ENCODE results near the gene TMPRSS2.

DNA sequence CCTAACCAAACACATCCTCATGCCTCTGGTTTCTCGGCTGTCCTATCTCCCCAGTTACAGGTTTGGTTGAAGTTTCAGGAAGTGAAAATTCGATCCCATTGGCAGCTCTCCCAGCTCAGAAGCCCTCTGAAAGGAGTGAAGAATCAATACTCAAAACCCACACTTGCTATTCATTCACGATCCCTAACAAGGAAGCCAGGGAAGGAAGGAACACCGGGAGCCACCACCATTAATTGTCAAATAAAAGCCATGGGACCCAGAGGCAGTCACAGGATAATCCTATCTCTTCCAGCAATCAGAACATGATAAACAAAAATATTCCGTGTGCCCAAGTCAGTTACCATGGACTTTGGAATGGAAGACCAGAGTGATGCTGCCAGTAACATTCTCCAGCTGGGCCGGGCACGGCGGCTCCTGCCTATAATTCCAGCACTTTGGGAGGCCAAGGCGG lies 7.0 kb downstream of the TMPRSS2 start:
- TF ChIP-seq TAF1 (IDR thresholded peaks at IDR 0.05; ENCODE audit: borderline replicate concordance, insufficient read depth, low read length) (no peak), POLR2AphosphoS5 (IDR thresholded peaks at IDR 0.05; ENCODE audit: low read depth, low read length) (no peak), FOXP2 (optimal IDR thresholded peaks at IDR 0.05; ENCODE audit: borderline replicate concordance, extremely low read depth, extremely low read length, insufficient read depth) (no peak)
